ENCODE measurements around the gene GGA1. TPM values are rescaled to one million over a fixed set of nuclear protein-coding genes. Genes with fewer than 3 reads are reported as not detected.

Gene GGA1
- total RNA-seq, 1 donor from 2014 or later: 78.9 TPM

GRCh38 chr22:37566329-37566837, 42.3 kb upstream of the GGA1 start:
- H3K27me3 Mint-ChIP-seq (ENCODE audit: insufficient read depth): peaks cover 26% of the 10 kb centered on the region
- H3K36me3 Mint-ChIP-seq (ENCODE audit: low read depth): peaks cover 2% of the 10 kb centered on the region
- intact Hi-C loops (cut with micrococcal nuclease): loop anchor here (2.0 kb wide), 2 partner anchors 26 to 300 kb away; no protein-coding TSS in a partner anchor
- H3K9me3 Mint-ChIP-seq: no peaks in the 10 kb centered on the region
- peaks cover 42% of the 10 kb centered on the region for H3K4me1 Mint-ChIP-seq (ENCODE audit: low read depth)
- DNase-seq (ENCODE audit: low spot score): peak; percentile 17
- peak overlapping the region; percentile 73 for H3K27ac Mint-ChIP-seq
- peak overlapping the region; percentile 51 for H3K4me3 Mint-ChIP-seq

- H3K27me3 Mint-ChIP-seq (ENCODE audit: insufficient read depth): peaks cover 22% of the 10 kb centered on the region
Measured at GRCh38 chr22:37566903-37567798, 41.5 kb upstream of the GGA1 start.

GRCh38 chr22:37568012-37568411, 40.6 kb upstream of the GGA1 start:
- DNase-seq (ENCODE audit: low spot score): no peak
- Mint-ChIP-seq H3K36me3 (ENCODE audit: low read depth) (no peaks in the 10 kb centered on the region), H3K9me3 (no peaks in the 10 kb centered on the region), H3K27me3 (ENCODE audit: insufficient read depth) (peaks cover 19% of the 10 kb centered on the region), H3K4me3 (no peak overlapping the region), H3K4me1 (ENCODE audit: low read depth) (peaks cover 32% of the 10 kb centered on the region), H3K27ac (no peak overlapping the region)
- intact Hi-C loops (cut with micrococcal nuclease): no loop called here

More at GRCh38 chr22:37566903-37567798, 41.5 kb upstream of the GGA1 start:
- H3K4me1 Mint-ChIP-seq (ENCODE audit: low read depth): peaks cover 34% of the 10 kb centered on the region
- intact Hi-C loops (cut with micrococcal nuclease): loop anchor here (1.0 to 2.0 kb wide), 8 partner anchors 22 to 306 kb away; partner anchors contain the start of gene MFNG
- H3K27ac Mint-ChIP-seq: peak overlapping the region; percentile 73
- no peaks in the 10 kb centered on the region for H3K9me3 Mint-ChIP-seq
- DNase-seq (ENCODE audit: low spot score): peak; percentile 87
- peak overlapping the region; percentile 51 for H3K4me3 Mint-ChIP-seq
- no peaks in the 10 kb centered on the region for H3K36me3 Mint-ChIP-seq (ENCODE audit: low read depth)

GRCh38 chr22:37568448-37569008, 40.1 kb upstream of the GGA1 start:
- no peak for DNase-seq (ENCODE audit: low spot score)
- Mint-ChIP-seq H3K27ac (no peak overlapping the region), H3K27me3 (ENCODE audit: insufficient read depth) (peaks cover 19% of the 10 kb centered on the region), H3K9me3 (no peaks in the 10 kb centered on the region), H3K4me1 (ENCODE audit: low read depth) (peaks cover 26% of the 10 kb centered on the region), H3K4me3 (no peak overlapping the region), H3K36me3 (ENCODE audit: low read depth) (no peaks in the 10 kb centered on the region)
- intact Hi-C loops (cut with micrococcal nuclease): no loop called here

- no peak overlapping the region for H3K4me3 Mint-ChIP-seq
- H3K4me1 Mint-ChIP-seq (ENCODE audit: low read depth): peaks cover 20% of the 10 kb centered on the region
- H3K27ac Mint-ChIP-seq: no peak overlapping the region
- H3K9me3 Mint-ChIP-seq: no peaks in the 10 kb centered on the region
- H3K36me3 Mint-ChIP-seq (ENCODE audit: low read depth): no peaks in the 10 kb centered on the region
- DNase-seq (ENCODE audit: low spot score): no peak
- intact Hi-C loops (cut with micrococcal nuclease): no loop called here
- peaks cover 17% of the 10 kb centered on the region for H3K27me3 Mint-ChIP-seq (ENCODE audit: insufficient read depth)
Measured at GRCh38 chr22:37569009-37569920, 39.4 kb upstream of the GGA1 start.

GRCh38 chr22:37569921-37570660, 38.5 kb upstream of the GGA1 start:
- intact Hi-C loops (cut with micrococcal nuclease): no loop called here
- Mint-ChIP-seq H3K9me3 (no peaks in the 10 kb centered on the region), H3K4me3 (no peak overlapping the region), H3K36me3 (ENCODE audit: low read depth) (no peaks in the 10 kb centered on the region), H3K27me3 (ENCODE audit: insufficient read depth) (peaks cover 16% of the 10 kb centered on the region), H3K27ac (no peak overlapping the region), H3K4me1 (ENCODE audit: low read depth) (peaks cover 20% of the 10 kb centered on the region)
- DNase-seq (ENCODE audit: low spot score): no peak

- intact Hi-C loops (cut with micrococcal nuclease): no loop called here
- DNase-seq (ENCODE audit: low spot score): no peak
- H3K27me3 Mint-ChIP-seq (ENCODE audit: insufficient read depth): peaks cover 19% of the 10 kb centered on the region
- H3K36me3 Mint-ChIP-seq (ENCODE audit: low read depth): no peaks in the 10 kb centered on the region
- no peak overlapping the region for H3K27ac Mint-ChIP-seq
- no peak overlapping the region for H3K4me3 Mint-ChIP-seq
- H3K4me1 Mint-ChIP-seq (ENCODE audit: low read depth): peaks cover 19% of the 10 kb centered on the region
- no peaks in the 10 kb centered on the region for H3K9me3 Mint-ChIP-seq
Measured at GRCh38 chr22:37570661-37570976, 38.0 kb upstream of the GGA1 start.

GRCh38 chr22:37571258-37571991, 37.2 kb upstream of the GGA1 start:
- Mint-ChIP-seq H3K36me3 (ENCODE audit: low read depth) (no peaks in the 10 kb centered on the region), H3K27me3 (ENCODE audit: insufficient read depth) (peaks cover 19% of the 10 kb centered on the region), H3K4me1 (ENCODE audit: low read depth) (peaks cover 13% of the 10 kb centered on the region), H3K27ac (peak overlapping the region; percentile 18), H3K4me3 (no peak overlapping the region), H3K9me3 (no peaks in the 10 kb centered on the region)
- no peak for DNase-seq (ENCODE audit: low spot score)
- intact Hi-C loops (cut with micrococcal nuclease): no loop called here

- peaks cover 19% of the 10 kb centered on the region for H3K27me3 Mint-ChIP-seq (ENCODE audit: insufficient read depth)
Measured at GRCh38 chr22:37571992-37572373, 36.7 kb upstream of the GGA1 start.

GRCh38 chr22:37575490-37576003, 33.1 kb upstream of the GGA1 start:
- Mint-ChIP-seq H3K4me1 (ENCODE audit: low read depth) (peaks cover 8% of the 10 kb centered on the region), H3K9me3 (no peaks in the 10 kb centered on the region), H3K36me3 (ENCODE audit: low read depth) (no peaks in the 10 kb centered on the region), H3K4me3 (no peak overlapping the region), H3K27me3 (ENCODE audit: insufficient read depth) (peaks cover 16% of the 10 kb centered on the region), H3K27ac (no peak overlapping the region)
- intact Hi-C loops (cut with micrococcal nuclease): no loop called here
- no peak for DNase-seq (ENCODE audit: low spot score)

More at GRCh38 chr22:37571992-37572373, 36.7 kb upstream of the GGA1 start:
- intact Hi-C loops (cut with micrococcal nuclease): loop anchor here (2.0 kb wide), 1 partner anchor 15 kb away; no protein-coding TSS in a partner anchor
- Mint-ChIP-seq H3K4me3 (no peak overlapping the region), H3K4me1 (ENCODE audit: low read depth) (peaks cover 8% of the 10 kb centered on the region), H3K36me3 (ENCODE audit: low read depth) (no peaks in the 10 kb centered on the region), H3K9me3 (no peaks in the 10 kb centered on the region), H3K27ac (peak overlapping the region; percentile 18)
- no peak for DNase-seq (ENCODE audit: low spot score)

- peaks cover 10% of the 10 kb centered on the region for H3K4me1 Mint-ChIP-seq (ENCODE audit: low read depth)
- H3K36me3 Mint-ChIP-seq (ENCODE audit: low read depth): no peaks in the 10 kb centered on the region
- H3K9me3 Mint-ChIP-seq: no peaks in the 10 kb centered on the region
- intact Hi-C loops (cut with micrococcal nuclease): no loop called here
- H3K27me3 Mint-ChIP-seq (ENCODE audit: insufficient read depth): peaks cover 15% of the 10 kb centered on the region
- no peak overlapping the region for H3K4me3 Mint-ChIP-seq
- DNase-seq (ENCODE audit: low spot score): no peak
- no peak overlapping the region for H3K27ac Mint-ChIP-seq
Measured at GRCh38 chr22:37578002-37578401, 30.6 kb upstream of the GGA1 start.
